ENCODE measurements around the gene SLC12A8.

SLC12A8 gene

GRCh38 chr3:125229168-125229567, 16.6 kb upstream of the SLC12A8 start:
- no peak overlapping the region for H3K9ac ChIP-seq
- H3K4me3 ChIP-seq, result no peak overlapping the region
- H3K27ac ChIP-seq, result no peak overlapping the region
- no peak for TF ChIP-seq Cebpa-rat (IDR thresholded peaks at IDR 0.05)
- H3K27me3 ChIP-seq, result no peaks in the 10 kb centered on the region
- no peaks in the 10 kb centered on the region; a peak in 1 of 22 replicates for H3K9me3 ChIP-seq (replicated peaks in 1 of 11)
- H3K4me2 ChIP-seq, result no peak overlapping the region
- H4K20me1 ChIP-seq, result peaks cover 0 to 36% (median 0%) of the 10 kb centered on the region in 11 experiments; a peak in 4 of 22 replicates
- H3K4me1 ChIP-seq, result no peaks in the 10 kb centered on the region
- peaks cover 26 to 74% (median 44%) of the 10 kb centered on the region in 11 experiments for H3K36me3 ChIP-seq

- H3K27ac ChIP-seq, result no peak overlapping the region
- H3K27me3 ChIP-seq, result no peaks in the 10 kb centered on the region
- no peaks in the 10 kb centered on the region for H3K9me3 ChIP-seq (replicated peaks in 1 of 11)
- peaks cover 0 to 9% (median 0%) of the 10 kb centered on the region in 11 experiments; a peak in 1 of 22 replicates for H4K20me1 ChIP-seq
- H3K4me2 ChIP-seq, result no peak overlapping the region; a peak in 1 of 22 replicates
- H3K36me3 ChIP-seq, result peaks cover 0 to 10% (median 2%) of the 10 kb centered on the region in 11 experiments; a peak in 6 of 22 replicates
- no peak for TF ChIP-seq Cebpa-rat (IDR thresholded peaks at IDR 0.05)
- no peak overlapping the region for H3K4me3 ChIP-seq
- no peak overlapping the region for H3K9ac ChIP-seq
- H3K4me1 ChIP-seq, result peaks cover 0 to 15% (median 3%) of the 10 kb centered on the region in 10 experiments; a peak in 9 of 20 replicates
Measured at GRCh38 chr3:125221831-125222230, 9.3 kb upstream of the SLC12A8 start.

GRCh38 chr3:125220727-125221429, 8.3 kb upstream of the SLC12A8 start:
- Histone ChIP-seq H3K9me3 (replicated peaks in 1 of 11) (no peaks in the 10 kb centered on the region), H4K20me1 (peaks cover 0 to 9% (median 0%) of the 10 kb centered on the region in 11 experiments; a peak in 1 of 22 replicates), H3K27ac (no peak overlapping the region), H3K4me1 (peaks cover 0 to 15% (median 3%) of the 10 kb centered on the region in 10 experiments; a peak in 9 of 20 replicates), H3K27me3 (no peaks in the 10 kb centered on the region), H3K36me3 (peaks cover 0 to 9% (median 0%) of the 10 kb centered on the region in 11 experiments; a peak in 3 of 22 replicates), H3K4me2 (peak overlapping the region in 3 of 11 experiments; percentile 14 to 59 (median 38); a peak in 5 of 22 replicates), H3K9ac (no peak overlapping the region), H3K4me3 (no peak overlapping the region)
- TF ChIP-seq Cebpa-rat (IDR thresholded peaks at IDR 0.05), result no peak

- H3K4me1 ChIP-seq, result peaks cover 0 to 15% (median 3%) of the 10 kb centered on the region in 10 experiments; a peak in 9 of 20 replicates
- no peaks in the 10 kb centered on the region for H3K9me3 ChIP-seq (replicated peaks in 1 of 11)
- no peak overlapping the region for H3K4me2 ChIP-seq
- no peaks in the 10 kb centered on the region for H3K27me3 ChIP-seq
- no peak overlapping the region for H3K27ac ChIP-seq
- no peak for TF ChIP-seq Cebpa-rat (IDR thresholded peaks at IDR 0.05)
- H4K20me1 ChIP-seq, result peaks cover 0 to 9% (median 0%) of the 10 kb centered on the region in 11 experiments; a peak in 1 of 22 replicates
- peaks cover 0 to 4% (median 0%) of the 10 kb centered on the region in 11 experiments; a peak in 1 of 22 replicates for H3K36me3 ChIP-seq
- no peak overlapping the region for H3K4me3 ChIP-seq
- no peak overlapping the region for H3K9ac ChIP-seq
Measured at GRCh38 chr3:125220183-125220582, 7.6 kb upstream of the SLC12A8 start.

- no peak for TF ChIP-seq Cebpa-rat (IDR thresholded peaks at IDR 0.05)
- Histone ChIP-seq H4K20me1 (peaks cover 0 to 9% (median 0%) of the 10 kb centered on the region in 11 experiments; a peak in 1 of 22 replicates), H3K9ac (no peak overlapping the region), H3K4me3 (no peak overlapping the region), H3K27me3 (peaks cover 0 to 2% (median 0%) of the 10 kb centered on the region in 11 experiments; a peak in 6 of 22 replicates), H3K4me1 (peaks cover 0 to 22% (median 10%) of the 10 kb centered on the region in 10 experiments; a peak in 15 of 20 replicates), H3K4me2 (no peak overlapping the region), H3K9me3 (replicated peaks in 1 of 11) (no peaks in the 10 kb centered on the region), H3K36me3 (no peaks in the 10 kb centered on the region), H3K27ac (no peak overlapping the region)
Measured at GRCh38 chr3:125219261-125219701, 6.7 kb upstream of the SLC12A8 start.

- Histone ChIP-seq H3K4me3 (no peak overlapping the region), H3K9me3 (replicated peaks in 1 of 11) (peaks cover 0 to 8% (median 0%) of the 10 kb centered on the region in 11 experiments; a peak in 4 of 22 replicates), H3K27me3 (peaks cover 25 to 35% (median 33%) of the 10 kb centered on the region in 11 experiments), H3K27ac (no peak overlapping the region), H3K4me1 (peaks cover 0 to 13% (median 7%) of the 10 kb centered on the region in 10 experiments; a peak in 12 of 20 replicates), H3K36me3 (no peaks in the 10 kb centered on the region), H3K9ac (no peak overlapping the region), H4K20me1 (0 out of 22 replicates have a peak, but pooled peaks cover 0 to 4% (median 0%) of the 10 kb centered on the region in 11 experiments), H3K4me2 (peak overlapping the region in 5 of 11 experiments; percentile 9 to 40 (median 23); a peak in 9 of 22 replicates)
- no peak for TF ChIP-seq Cebpa-rat (IDR thresholded peaks at IDR 0.05)
Measured at GRCh38 chr3:125214738-125215137, 2.2 kb upstream of the SLC12A8 start.

GRCh38 chr3:125213946-125214542, 1.5 kb upstream of the SLC12A8 start:
- Histone ChIP-seq H3K9me3 (replicated peaks in 1 of 11) (peaks cover 0 to 8% (median 0%) of the 10 kb centered on the region in 11 experiments; a peak in 4 of 22 replicates), H3K27me3 (peaks cover 25 to 35% (median 33%) of the 10 kb centered on the region in 11 experiments), H3K4me1 (peaks cover 0 to 13% (median 7%) of the 10 kb centered on the region in 10 experiments; a peak in 12 of 20 replicates), H4K20me1 (no peaks in the 10 kb centered on the region), H3K4me2 (peak overlapping the region in 4 of 11 experiments; percentile 9 to 40 (median 24); a peak in 5 of 22 replicates), H3K27ac (no peak overlapping the region), H3K36me3 (no peaks in the 10 kb centered on the region), H3K9ac (no peak overlapping the region), H3K4me3 (no peak overlapping the region)
- TF ChIP-seq Cebpa-rat (IDR thresholded peaks at IDR 0.05), result no peak

- H3K9ac ChIP-seq, result no peak overlapping the region
Measured at GRCh38 chr3:125213364-125213755, 812 bp upstream of the SLC12A8 start.

More at GRCh38 chr3:125213364-125213755, 812 bp upstream of the SLC12A8 start:
- Histone ChIP-seq H3K4me1 (peaks cover 0 to 13% (median 7%) of the 10 kb centered on the region in 10 experiments; a peak in 12 of 20 replicates), H3K27ac (no peak overlapping the region), H3K4me3 (no peak overlapping the region), H4K20me1 (no peaks in the 10 kb centered on the region), H3K27me3 (peaks cover 25 to 35% (median 33%) of the 10 kb centered on the region in 11 experiments), H3K36me3 (no peaks in the 10 kb centered on the region), H3K4me2 (no peak overlapping the region), H3K9me3 (replicated peaks in 1 of 11) (peaks cover 0 to 8% (median 0%) of the 10 kb centered on the region in 11 experiments; a peak in 4 of 22 replicates)
- no peak for TF ChIP-seq Cebpa-rat (IDR thresholded peaks at IDR 0.05)

Measured in BLaER1 treated with 17β-estradiol and CSF1 and Interleukin-3, amounts not matched to agents 10 nM and 100 nM (cell line).